Neutrophil (primary cell): Measurements from ENCODE around the gene IDS.

Source experiments
- H3K27ac ChIP-seq: fragments of 200-600 bp; sonication (generic); 2 replicates; pipeline ENCODE4 v1.5.1; 2016; ENCODE audit warnings: mild to moderate bottlenecking, moderate library complexity
- H3K27me3 ChIP-seq: fragments of 200-600 bp; sonication (generic); 2 replicates; pipeline ENCODE4 v1.6.0; 2016; ENCODE audit warnings: mild to moderate bottlenecking
- H3K36me3 ChIP-seq: fragments of 200-600 bp; sonication (generic); 2 replicates; pipeline ENCODE4 v1.5.1; 2017
- H3K4me1 ChIP-seq, 2 experiments: fragments of 200-600 bp in 1 of 2; sonication (generic) in 1 of 2; 1 replicate in 1 of 2; 2 replicates in 1 of 2; pipeline versions ENCODE4 v1.5.1 to v1.6.1; 2013 to 2016; ENCODE audit warnings: low read depth in 1 of 2, low read length in 1 of 2, mild to moderate bottlenecking in 1 of 2, moderate library complexity in 1 of 2; ENCODE audit not compliant: control insufficient read depth in 1 of 2, insufficient read depth in 1 of 2
- H3K4me3 ChIP-seq, 2 experiments: fragments of 200-600 bp in 1 of 2; sonication (generic) in 1 of 2; 1 replicate in 1 of 2; 2 replicates in 1 of 2; pipeline ENCODE4 v1.5.1; 2013 to 2016; ENCODE audit warnings: low read depth in 1 of 2, low read length in 1 of 2, mild to moderate bottlenecking in 1 of 2, moderate library complexity in 1 of 2
- H3K9me3 ChIP-seq: fragments of 200-600 bp; sonication (generic); 2 replicates; pipeline ENCODE4 v1.5.1; 2016
- TF ChIP-seq, protein P1 (sequence below): fragments of 200-600 bp; sonication (generic); IDR thresholded peaks from 2 replicates; pipeline ENCODE4 v1.5.1; 2016; ENCODE audit warnings: antibody characterized with exemption

Gene IDS

DNA sequence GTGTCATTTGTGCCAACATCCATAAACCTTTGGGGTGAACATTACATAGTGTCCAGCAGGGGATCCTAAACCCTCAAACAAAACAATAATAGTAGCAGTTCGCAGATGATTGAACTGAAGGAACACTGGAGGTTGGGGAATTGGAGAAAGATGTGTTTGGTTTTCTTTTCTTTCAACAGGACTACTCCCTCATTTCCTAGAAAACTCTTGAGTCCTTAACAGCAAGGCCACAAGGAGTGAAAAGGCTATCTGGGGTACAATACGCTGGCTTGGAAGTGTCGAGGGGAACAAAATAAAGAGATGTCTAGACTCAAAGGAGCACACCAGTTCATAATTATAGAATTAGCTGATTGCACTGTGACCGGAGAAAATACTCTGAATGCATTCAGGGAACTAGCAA is 72.1 kb downstream of the IDS start:
- Histone ChIP-seq H3K9me3 (no peaks in the 10 kb centered on the region), H3K4me3 (no peak overlapping the region), H3K27me3 (no peaks in the 10 kb centered on the region), H3K36me3 (no peaks in the 10 kb centered on the region), H3K27ac (no peak overlapping the region), H3K4me1 (no peaks in the 10 kb centered on the region)
- TF ChIP-seq, protein P1, sequence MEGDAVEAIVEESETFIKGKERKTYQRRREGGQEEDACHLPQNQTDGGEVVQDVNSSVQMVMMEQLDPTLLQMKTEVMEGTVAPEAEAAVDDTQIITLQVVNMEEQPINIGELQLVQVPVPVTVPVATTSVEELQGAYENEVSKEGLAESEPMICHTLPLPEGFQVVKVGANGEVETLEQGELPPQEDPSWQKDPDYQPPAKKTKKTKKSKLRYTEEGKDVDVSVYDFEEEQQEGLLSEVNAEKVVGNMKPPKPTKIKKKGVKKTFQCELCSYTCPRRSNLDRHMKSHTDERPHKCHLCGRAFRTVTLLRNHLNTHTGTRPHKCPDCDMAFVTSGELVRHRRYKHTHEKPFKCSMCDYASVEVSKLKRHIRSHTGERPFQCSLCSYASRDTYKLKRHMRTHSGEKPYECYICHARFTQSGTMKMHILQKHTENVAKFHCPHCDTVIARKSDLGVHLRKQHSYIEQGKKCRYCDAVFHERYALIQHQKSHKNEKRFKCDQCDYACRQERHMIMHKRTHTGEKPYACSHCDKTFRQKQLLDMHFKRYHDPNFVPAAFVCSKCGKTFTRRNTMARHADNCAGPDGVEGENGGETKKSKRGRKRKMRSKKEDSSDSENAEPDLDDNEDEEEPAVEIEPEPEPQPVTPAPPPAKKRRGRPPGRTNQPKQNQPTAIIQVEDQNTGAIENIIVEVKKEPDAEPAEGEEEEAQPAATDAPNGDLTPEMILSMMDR, result no peak
